Activated naive CD4-positive, alpha-beta T cell treated with anti-CD3 and anti-CD28 coated beads, Interleukin-2, amount 10 ng/mL, durations not matched to agents 7 days and 5 days (primary cell): Measurements from ENCODE around the gene C1orf74.

Experiments used
- CTCF ChIA-PET: fragments of 350-600 bp; sonication (Branson Sonifier 250); formaldehyde crosslinking; loops from one replicate; lab custom pipeline; 2021; ENCODE audit warnings: antibody characterized with exemption; lab: Charles Lee
- DNase-seq: peaks from one replicate; pipeline ENCODE4 v3.0.0-alpha.2; 2020
- H3K27ac Mint-ChIP-seq: one replicate; pipeline ENCODE4 v1.8.0; 2021; ENCODE audit warnings: mild to moderate bottlenecking, moderate library complexity, mixed read lengths
- H3K27me3 Mint-ChIP-seq: one replicate; pipeline ENCODE4 v1.8.0; 2021; ENCODE audit warnings: mild to moderate bottlenecking, mixed read lengths
- H3K36me3 Mint-ChIP-seq: one replicate; pipeline ENCODE4 v1.8.0; 2021; ENCODE audit warnings: mixed read lengths
- H3K4me1 Mint-ChIP-seq: one replicate; pipeline ENCODE4 v1.8.0; 2021; ENCODE audit warnings: mixed read lengths
- H3K4me3 Mint-ChIP-seq: one replicate; pipeline ENCODE4 v1.8.0; 2021; ENCODE audit warnings: mild to moderate bottlenecking, moderate library complexity, mixed read lengths
- H3K9me3 Mint-ChIP-seq: one replicate; pipeline ENCODE4 v1.8.0; 2021; ENCODE audit warnings: mixed read lengths

The C1orf74 gene

GRCh38 chr1:209741193-209741592, 43.2 kb downstream of the C1orf74 start:
- CTCF ChIA-PET = no interaction called here
- Mint-ChIP-seq H3K9me3 (no peaks in the 10 kb centered on the region), H3K4me1 (peaks cover 27% of the 10 kb centered on the region), H3K36me3 (no peaks in the 10 kb centered on the region), H3K27ac (no peak overlapping the region), H3K27me3 (no peaks in the 10 kb centered on the region), H3K4me3 (no peak overlapping the region)
- no peak for DNase-seq

GRCh38 chr1:209738270-209738669, 46.1 kb downstream of the C1orf74 start:
- no peaks in the 10 kb centered on the region for H3K36me3 Mint-ChIP-seq
- H3K4me3 Mint-ChIP-seq = no peak overlapping the region
- peaks cover 22% of the 10 kb centered on the region for H3K4me1 Mint-ChIP-seq
- no peak overlapping the region for H3K27ac Mint-ChIP-seq
- CTCF ChIA-PET = interaction anchor here (0.6 to 2.2 kb wide), 4 partner anchors 10 to 31 kb away, joined by 3 to 8 read pairs (median 5); no protein-coding TSS in a partner anchor
- no peak for DNase-seq
- H3K9me3 Mint-ChIP-seq = no peaks in the 10 kb centered on the region
- H3K27me3 Mint-ChIP-seq = no peaks in the 10 kb centered on the region

GRCh38 chr1:209737118-209737505, 47.2 kb downstream of the C1orf74 start:
- no peak overlapping the region for H3K4me3 Mint-ChIP-seq
- peaks cover 11% of the 10 kb centered on the region for H3K4me1 Mint-ChIP-seq
- H3K9me3 Mint-ChIP-seq = no peaks in the 10 kb centered on the region
- H3K27me3 Mint-ChIP-seq = no peaks in the 10 kb centered on the region
- H3K36me3 Mint-ChIP-seq = no peaks in the 10 kb centered on the region
- CTCF ChIA-PET = interaction anchor here (1.1 to 2.6 kb wide), 6 partner anchors 9 to 160 kb away, joined by 3 to 8 read pairs (median 6); no protein-coding TSS in a partner anchor
- DNase-seq = no peak
- no peak overlapping the region for H3K27ac Mint-ChIP-seq

GRCh38 chr1:209736490-209737117, 47.8 kb downstream of the C1orf74 start:
- H3K27me3 Mint-ChIP-seq = no peaks in the 10 kb centered on the region
- CTCF ChIA-PET = interaction anchor here (0.7 to 2.6 kb wide), 8 partner anchors 10 to 160 kb away, joined by 3 to 8 read pairs (median 5); no protein-coding TSS in a partner anchor
- peaks cover 6% of the 10 kb centered on the region for H3K4me1 Mint-ChIP-seq
- no peaks in the 10 kb centered on the region for H3K9me3 Mint-ChIP-seq
- DNase-seq = no peak
- no peak overlapping the region for H3K27ac Mint-ChIP-seq
- H3K4me3 Mint-ChIP-seq = no peak overlapping the region
- no peaks in the 10 kb centered on the region for H3K36me3 Mint-ChIP-seq

- Mint-ChIP-seq H3K36me3 (no peaks in the 10 kb centered on the region), H3K4me3 (no peak overlapping the region), H3K4me1 (peaks cover 8% of the 10 kb centered on the region), H3K9me3 (no peaks in the 10 kb centered on the region), H3K27ac (no peak overlapping the region), H3K27me3 (no peaks in the 10 kb centered on the region)
- no peak for DNase-seq
- CTCF ChIA-PET = interaction anchor here (0.6 to 1.3 kb wide), 8 partner anchors 8 to 156 kb away, joined by 3 to 5 read pairs (median 3); no protein-coding TSS in a partner anchor
Measured at GRCh38 chr1:209733409-209734192, 50.8 kb downstream of the C1orf74 start.

- no peaks in the 10 kb centered on the region for H3K9me3 Mint-ChIP-seq
- H3K4me1 Mint-ChIP-seq = peaks cover 9% of the 10 kb centered on the region
- peaks cover under 1% of the 10 kb centered on the region for H3K36me3 Mint-ChIP-seq
- H3K27me3 Mint-ChIP-seq = no peaks in the 10 kb centered on the region
- CTCF ChIA-PET = no interaction called here
- DNase-seq = no peak
- H3K27ac Mint-ChIP-seq = no peak overlapping the region
- no peak overlapping the region for H3K4me3 Mint-ChIP-seq
Measured at GRCh38 chr1:209732725-209733124, 51.6 kb downstream of the C1orf74 start.

- Mint-ChIP-seq H3K4me3 (no peak overlapping the region), H3K27me3 (no peaks in the 10 kb centered on the region), H3K36me3 (peaks cover 2% of the 10 kb centered on the region), H3K27ac (no peak overlapping the region), H3K9me3 (no peaks in the 10 kb centered on the region), H3K4me1 (peaks cover 27% of the 10 kb centered on the region)
- no peak for DNase-seq
- CTCF ChIA-PET = interaction anchor here (2.4 kb wide), 1 partner anchor 19 kb away, joined by 9 read pairs; no protein-coding TSS in a partner anchor
Measured at GRCh38 chr1:209729436-209729835, 54.9 kb downstream of the C1orf74 start.
